Measurements from ENCODE around the gene CD276.
"Not testable (repeated sequence)": the region's sequence is repeated elsewhere in the genome, so short reads cannot be mapped to it uniquely, and the experiment has no call there.

Gene CD276

DNA sequence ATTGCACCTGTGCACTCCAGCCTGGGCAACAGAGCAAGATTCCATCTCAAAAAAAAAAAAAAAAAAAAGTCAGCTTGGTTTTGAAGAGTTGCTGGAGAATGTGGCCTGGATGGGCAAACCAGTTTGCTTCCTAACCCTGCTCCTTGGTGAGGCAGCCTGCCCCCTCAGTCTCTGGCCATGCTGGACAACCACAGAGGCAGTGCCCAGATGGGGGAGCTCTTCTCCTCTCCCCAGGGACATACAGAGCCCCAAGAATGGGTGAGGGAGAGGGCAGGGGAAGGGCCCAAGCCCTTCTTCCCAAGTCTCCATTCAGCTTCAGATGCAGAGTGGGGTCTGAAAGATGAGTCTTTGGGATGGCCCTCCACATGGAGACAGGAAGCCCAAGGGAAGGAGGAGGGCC, 27.9 kb downstream of the CD276 start:
- no peak for DNase-seq

DNA sequence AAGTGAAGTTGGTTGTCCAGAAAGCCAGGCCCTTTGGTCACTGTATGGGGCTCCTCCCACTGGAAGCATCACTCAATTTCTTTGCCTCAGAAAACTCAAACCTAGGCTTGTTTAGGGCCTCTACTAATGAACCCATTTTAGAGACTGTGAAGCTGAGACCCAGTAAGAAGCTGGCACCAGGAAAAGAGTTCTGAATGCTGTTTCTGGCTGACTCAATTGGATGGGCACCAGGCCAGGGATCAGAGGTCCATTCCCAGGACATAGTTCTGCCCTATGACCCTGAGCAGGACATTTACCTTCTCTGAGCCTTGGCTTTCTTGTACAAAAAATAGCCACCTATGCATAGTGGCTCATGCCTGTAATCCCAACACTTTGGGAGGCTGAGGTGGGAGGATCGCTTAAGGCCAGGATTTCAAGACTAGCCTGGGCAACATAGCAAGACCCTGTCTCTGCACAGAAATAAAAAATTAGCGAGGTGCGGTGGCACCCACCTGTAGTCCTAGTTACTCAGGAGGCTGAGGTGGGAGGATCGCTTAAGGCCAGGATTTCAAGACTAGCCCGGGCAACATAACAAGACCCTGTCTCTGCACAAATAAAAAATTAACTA, 30.6 kb downstream of the CD276 start:
- DNase-seq = no peak

DNA sequence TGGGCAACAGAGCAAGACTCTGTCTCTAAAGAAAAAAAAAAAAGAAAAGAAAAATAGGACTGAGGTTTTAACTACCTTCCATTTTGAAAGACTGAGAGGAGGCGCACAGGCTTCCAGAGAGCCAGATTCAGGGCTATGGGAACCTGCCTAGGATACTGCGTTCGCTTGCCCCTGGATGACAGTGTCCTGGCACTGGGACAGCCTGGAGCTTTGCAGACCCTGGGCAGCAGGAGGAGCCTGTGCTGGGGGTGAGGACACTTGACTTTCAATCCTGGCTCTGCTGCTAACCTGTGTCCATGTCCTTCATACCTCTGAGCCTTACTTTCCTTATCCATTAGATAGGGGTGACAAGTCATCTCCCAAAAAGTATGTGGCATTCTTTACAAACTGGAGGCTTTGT, 31.2 kb downstream of the CD276 start:
- no peak for DNase-seq

DNA sequence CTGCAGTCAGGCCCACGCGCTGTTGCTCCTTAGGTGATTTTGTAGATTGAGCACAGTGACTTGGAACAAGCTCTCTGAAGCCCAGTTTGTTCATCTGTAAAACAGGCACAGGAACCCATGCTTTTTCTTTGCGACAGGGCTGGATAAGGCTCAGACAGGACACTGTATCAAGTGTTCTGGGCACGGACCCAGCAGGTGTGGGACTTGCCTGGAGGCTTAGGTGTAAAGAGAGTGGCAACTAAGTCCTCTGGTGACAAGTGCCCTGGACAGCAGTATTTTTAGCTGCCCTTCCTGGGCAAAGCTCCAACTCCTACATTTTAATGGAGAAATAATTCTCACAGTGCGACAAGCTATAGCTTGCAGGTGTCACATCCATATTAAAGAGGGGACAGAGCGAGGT, 32.2 kb downstream of the CD276 start:
- no peak for DNase-seq

DNA sequence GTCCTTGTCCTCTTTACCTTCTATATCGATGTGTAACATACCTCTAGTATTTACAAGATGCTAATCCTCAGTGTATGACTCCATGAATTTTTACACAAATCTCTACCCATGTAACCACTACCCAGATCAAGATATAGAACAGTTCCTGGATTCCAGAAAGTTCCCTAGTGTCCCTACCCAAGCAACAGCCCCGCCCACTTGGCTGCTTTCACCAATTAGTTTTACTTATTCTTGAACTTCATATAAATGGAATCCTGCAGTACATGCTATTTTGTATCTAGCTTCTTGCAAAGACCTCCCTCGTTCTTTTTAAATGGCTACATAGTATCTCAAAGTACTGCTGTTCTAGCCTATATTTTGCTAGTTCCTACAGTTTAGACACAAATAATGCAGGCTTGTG, 33.0 kb downstream of the CD276 start:
- no peak for DNase-seq

DNA sequence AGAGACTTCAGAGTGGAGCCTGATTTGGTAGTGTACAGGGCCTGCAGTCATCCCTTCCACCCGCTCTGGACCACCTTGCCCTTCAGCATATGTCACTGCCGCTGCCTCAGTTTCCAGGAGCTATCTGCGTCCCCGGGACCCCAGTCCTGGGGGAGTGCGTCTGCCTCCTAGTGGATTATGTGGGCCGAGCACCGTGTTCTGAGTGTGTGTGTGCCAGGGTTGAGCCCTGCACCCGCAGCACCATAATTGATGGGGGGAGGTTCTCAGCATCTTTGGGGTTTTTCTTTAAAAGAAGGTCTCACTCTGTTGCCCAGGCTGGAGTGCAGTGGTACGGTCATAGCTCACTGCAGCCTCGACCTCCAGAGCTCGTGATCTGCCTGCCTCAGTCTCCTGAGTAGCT, 33.6 kb downstream of the CD276 start:
- no peak for DNase-seq

DNA sequence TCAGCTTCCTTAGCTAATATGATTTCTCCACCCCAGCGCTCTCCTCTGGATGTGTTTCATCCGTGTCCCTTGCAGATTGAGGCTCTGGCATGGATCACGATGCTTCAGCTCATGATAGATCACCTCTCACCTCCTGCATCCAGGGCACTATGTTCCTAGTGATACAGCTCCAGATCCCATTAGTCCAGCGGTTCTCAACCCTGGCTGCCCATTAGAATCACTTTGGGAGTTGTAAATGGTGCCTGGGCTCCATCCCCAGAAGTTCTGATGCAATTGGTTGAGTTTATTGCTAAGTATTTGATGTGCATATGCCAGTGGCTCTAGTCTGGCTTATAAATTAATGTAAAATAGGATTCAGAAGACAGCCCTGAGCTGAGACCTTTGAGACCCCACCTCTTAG, 34.5 kb downstream of the CD276 start:
- no peak for DNase-seq

DNA sequence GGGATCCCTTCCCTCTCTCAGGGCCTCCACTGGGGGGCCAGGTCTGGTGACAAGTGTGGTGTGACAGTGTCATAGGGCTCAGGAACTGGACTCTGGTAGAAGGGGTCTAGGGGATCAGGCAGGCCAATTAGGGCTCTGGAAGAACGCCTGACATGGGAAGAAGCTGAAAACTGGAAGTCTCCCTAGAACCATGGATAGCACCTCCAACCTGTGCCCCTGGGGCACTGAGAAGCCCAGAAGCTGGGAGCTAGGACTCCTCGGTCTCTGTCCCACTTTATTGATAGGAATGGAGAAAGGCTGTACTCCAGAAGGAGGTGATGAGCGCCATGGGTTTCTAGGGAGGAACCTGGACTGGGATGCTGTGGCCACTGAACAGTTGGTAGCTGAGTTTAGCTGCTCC, 38.2 kb downstream of the CD276 start:
- no peak for DNase-seq

DNA sequence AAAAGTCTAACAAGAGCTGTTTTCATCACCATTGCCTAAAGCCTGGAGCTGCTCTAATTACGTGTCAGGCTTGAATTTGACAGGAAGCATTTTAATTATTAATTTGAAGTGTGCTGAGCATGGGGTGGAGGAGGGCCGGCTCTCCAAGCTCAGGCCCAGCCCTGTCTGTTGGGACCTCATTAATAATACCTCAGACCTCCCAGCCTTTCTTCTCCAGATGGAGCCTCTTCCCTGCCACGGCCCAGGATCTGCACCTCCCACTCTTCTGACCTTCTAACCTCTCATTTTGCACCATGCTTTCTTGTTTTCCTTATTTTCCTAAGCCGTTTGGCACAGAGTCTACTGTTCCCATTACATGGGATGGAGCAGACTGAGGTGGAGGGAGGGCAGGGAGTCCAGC, 39.0 kb downstream of the CD276 start:
- no peak for DNase-seq

DNA sequence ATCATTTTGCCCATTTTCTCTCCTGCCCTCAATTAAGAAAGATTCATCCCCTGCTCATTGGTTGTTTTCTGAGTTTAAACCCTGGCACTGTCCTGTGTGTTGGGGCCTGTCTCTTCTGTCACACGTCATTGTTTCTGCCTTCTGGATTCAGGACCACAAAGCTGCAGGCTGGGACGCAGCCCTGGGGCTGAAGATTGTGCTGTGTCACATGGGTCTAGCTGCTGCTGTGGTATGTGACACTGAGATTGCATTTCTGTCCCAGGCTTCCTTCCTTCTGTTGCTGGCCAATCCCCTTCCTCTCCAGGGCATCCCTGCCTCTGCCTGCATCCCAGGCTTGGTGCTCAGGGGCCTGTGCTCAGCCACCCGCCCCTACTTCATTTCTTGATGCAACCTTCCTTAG, 40.0 kb downstream of the CD276 start:
- no peak for DNase-seq

DNA sequence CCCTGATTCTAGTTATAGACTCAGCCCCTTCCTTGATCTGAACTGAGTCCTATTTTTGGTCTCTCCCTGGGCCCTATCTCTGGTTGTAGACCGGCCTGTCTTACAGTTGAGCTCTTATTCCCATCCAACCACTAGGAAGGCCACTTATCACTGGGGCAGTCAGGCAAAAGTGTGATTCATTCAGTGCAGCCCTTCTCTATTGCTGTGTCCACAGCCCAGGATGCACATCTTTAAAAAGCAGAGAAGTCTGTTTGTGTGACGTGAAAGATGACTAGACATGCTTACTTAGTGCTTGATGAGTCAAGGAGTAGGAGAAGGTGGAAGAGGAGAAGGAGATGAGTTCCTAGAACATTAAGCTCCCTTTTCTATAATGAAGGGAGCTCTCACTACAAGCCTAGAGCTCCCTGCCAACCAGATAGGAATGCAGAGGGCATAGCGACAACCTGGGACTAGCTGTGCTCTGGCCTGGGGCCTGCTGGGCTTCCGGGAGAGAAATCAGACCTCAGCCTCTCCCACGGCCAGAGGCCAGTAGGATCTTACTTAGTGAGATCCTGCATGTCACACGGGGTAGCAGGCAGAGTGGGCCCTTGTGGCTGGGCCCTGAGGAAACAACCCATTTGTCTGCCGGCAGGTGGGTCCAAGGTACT, 43.3 kb downstream of the CD276 start:
- DNase-seq = no peak

DNA sequence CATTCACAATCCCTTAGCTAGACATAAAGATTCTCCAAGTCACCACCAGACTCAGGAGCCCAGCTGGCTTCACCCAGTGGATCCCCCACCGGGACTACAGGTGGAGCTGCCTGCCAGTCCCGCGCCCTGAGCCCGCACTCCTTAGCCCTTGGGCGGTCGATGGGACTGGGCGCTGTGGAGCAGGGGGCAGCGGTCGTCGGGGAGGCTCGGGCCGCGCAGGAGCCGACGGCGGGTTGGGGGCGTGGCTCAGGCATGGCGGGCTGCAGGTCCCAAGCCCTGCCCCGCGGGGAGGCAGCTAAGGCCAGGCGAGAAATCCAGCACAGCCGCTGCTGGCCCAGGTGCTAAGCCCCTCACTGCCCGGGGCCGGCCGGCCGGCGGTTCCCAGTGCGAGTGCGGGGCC, 47.9 kb downstream of the CD276 start:
- DNase-seq = not testable (repeated sequence)

DNA sequence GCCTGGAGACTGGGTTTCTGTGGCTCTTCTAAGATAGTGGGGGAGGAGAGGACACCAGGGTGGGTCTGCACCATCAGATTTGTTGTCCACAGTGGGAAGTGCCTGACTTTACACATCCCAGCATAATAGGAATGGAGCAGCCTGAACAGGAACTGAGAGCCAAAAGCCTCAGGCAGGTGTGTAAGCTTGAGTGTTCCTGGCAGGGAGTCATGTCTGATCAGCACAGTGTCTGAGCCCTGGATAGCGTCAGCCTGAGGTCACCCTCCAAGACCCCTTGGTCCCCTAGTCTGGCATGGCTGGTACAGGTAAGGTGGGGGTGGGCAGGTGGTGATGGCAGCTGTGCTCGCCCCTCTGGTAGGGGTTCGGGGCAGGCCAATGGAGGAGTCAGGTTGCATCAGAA, 48.7 kb downstream of the CD276 start:
- DNase-seq = no peak

DNA sequence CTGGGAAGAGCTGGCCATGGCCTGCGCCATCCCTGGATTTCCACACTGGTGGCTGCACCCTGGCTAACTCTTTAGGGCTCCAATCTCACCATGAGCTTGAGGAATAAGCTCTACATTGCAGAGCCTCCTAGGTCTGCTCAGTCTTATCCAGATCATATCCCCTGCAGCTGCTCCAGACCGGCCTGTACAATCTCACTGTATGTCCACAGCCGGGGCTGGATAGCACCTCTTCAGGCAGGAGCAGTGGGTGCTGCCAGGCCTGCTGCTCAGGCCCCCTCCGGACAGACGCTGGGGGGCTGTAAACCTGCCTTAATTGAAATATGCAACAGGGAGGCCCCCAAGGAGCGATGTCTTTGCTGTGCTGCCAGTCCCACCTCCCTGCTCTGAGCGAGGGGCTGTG, 53.4 kb downstream of the CD276 start:
- DNase-seq = no peak

DNA sequence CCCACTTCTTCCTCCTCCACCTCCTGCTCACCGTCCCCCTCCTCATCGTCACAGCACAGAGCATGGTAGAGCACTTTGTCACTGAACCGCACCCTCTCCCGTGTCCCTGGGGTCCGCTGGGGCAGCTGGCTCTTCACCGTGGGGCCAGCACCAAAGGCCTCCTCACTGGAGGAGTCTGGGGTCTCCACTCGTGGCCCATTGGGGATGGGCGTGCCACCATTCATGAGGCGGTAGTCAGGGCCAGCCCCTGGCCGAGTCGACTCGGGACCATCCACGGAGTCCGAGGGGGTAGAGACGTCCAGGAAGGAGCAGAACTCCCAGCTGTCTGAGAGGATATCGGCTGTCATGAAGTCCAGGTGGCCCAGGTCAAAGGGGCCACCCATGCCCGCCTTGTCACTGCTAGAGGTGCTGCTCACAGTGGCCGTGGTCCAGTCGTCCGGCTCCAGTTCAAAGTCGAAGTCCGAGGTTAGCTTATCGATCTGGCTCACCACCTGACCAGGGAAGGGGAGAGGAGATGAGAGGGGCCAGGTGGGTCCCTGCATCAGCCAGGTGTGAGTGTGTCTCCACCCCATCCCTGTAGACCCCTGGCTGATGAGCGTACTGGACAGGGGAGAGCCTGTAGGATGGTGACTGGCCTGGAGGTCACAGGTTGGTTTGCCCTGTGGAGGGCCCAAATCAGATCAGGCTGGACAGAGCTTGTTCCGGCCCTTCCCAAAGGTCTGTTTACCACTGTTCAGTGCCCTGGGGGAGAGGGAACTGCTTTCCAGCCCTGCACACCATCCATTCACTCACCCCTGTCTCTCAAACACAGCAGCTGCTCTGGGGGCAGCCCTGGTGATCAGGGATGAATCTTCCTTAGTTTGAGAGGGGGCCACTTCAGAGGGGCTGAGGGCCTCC, 56.2 kb downstream of the CD276 start:
- DNase-seq = no peak

DNA sequence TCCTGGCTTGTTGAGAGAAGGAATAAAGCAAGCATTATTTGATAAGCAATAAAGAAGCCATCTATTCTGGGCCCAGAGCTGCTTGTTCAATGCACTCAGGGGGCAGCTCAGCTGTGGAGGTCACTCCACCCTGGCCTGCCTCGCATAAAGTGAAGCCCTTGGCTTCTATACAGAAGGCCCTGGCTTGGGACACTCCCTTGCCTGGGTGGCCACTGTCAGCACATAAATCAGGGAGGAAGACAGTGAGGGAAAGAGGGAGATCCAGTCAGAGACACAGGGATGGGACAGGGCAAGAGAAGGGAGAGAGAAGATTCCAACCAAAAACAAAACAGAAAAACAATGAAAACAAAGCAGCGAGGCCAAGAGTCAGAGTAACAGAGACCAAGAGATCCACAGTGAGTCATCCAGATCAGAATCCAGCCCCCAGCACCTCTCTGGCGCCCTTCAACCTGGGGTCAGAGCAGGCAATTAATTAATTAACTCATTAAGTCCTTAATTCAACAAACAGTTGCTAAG, 57.2 kb downstream of the CD276 start:
- DNase-seq = no peak

DNA sequence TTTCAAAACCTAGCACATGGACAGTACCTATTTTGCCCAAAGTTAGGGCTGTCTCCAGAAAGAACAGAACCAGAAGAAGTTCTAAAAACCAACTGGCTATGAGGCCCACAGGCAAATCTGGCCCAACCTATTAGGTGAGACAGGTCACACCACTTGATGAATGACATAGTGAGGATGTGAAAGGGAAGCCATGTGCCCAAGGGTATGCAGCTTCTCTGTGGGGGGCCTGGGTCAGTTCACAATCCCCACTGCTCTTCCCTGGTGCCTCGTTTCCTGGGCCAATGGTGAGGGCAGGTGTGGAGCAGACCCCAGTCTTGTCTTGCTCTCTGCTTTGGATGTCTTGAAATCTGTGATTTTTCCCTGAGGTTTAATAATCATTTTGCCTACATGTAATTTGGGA, 60.1 kb downstream of the CD276 start:
- no peak for DNase-seq

DNA sequence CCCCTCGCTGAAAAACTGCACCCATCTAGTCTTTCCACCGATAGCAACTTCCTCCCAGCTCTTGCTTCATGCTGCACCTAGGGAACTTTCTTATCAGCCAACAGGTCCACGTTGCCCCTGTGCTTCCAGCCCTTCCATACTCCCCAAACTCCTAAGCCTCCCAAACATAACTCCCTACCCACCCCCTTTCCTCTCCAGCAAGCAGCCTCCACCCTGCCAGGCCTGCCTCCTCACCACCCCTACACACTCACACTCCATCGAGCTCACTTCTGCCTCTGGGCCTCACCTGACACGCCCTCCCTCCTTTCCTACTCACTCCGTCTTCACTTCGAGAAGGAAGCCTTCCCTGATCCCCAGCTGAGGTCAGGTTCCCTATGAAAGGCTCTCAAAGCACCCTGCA, 60.9 kb downstream of the CD276 start:
- no peak for DNase-seq

DNA sequence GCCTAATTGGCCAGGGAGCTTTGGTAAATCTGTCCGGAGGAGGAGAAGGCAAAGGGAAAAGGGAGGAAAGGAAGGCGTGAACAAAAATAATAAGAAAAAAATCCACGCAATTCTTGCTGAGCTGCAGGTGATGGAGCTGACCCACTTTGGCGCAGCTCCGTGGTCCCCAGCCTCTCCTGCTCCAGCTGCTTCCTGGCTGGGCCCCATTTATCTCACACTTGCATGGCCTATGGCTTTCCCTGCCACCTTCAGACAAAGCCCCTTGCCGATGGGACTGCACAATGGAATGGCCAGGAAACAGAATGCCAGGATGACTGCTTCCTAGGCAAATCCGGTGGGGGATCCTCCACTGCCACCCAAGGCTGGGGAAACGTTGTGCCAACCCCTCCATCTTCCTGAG, 62.1 kb downstream of the CD276 start:
- DNase-seq = no peak

DNA sequence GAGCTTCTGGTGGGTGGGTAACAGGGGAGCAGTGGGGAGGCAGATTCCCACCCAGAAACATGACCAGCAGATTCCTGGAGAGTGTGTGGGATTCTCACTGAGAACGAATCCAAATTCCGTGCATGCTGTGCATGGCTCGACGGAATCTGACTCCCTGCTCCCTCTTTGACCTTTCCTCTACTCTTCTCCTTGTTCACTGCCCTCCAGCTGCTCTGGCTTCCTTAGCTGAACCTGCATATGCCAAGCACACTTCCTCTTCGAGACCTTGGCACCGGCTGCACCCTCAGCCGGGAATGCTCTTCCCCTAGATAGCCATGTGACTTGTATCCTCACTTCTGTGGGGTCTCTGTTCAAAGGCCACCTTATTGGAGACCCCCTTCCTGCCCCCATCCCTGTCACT, 62.7 kb downstream of the CD276 start:
- DNase-seq = no peak

DNA sequence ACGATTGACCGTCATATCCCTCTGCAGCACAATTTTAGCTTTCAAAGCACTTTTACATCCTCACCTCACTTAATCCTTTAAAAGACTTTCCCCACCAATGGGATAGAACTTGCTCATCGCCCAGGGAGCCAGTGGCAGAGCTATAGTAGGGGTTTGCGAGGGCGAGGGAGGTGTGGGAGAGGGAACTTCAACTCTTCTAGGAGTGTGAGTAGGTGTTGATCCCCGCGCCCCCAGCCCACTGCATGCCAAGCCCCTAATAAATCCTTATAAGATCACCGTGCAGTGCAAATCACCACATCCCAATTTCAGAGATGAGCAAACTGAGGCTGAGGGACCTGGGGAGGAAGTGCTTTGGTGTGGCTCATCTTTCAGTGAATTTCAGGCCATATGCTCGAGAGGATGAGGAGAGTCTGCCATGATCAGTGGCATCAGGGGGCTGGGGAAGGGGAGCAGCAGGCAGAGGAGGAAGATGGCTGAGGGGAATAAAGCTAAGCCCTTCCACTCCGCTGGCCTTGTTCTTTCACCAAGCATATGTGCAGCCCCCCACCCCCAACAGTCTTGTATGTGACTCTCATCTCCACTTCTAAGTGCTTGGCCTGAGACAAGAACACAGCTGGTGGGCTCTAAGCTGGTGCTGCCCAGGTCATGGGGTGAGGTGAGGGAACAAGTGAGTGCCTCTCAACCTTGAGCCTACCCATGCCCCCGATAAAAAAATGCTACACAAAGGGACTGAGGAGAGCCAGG, 63.8 kb downstream of the CD276 start:
- no peak for DNase-seq

DNA sequence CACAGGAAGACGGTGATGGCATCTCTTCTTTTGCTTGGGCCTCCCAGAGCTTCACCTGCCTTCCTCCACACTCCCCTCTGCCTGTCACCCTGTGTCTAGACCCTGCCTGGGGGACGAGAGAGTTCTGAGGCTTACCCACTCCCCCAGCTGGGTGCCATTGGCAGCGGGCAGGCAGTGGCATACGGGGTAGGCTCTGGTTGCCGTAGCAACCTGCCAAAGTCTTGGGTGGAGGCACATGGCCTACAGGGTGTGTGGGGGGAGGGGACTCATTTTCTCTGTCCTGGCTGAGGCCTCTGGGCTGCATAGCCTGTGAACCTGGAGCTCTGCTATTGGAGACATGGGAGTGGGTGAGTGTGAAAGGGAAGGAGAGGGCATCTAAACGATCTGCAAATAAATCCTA, 64.5 kb downstream of the CD276 start:
- no peak for DNase-seq

DNA sequence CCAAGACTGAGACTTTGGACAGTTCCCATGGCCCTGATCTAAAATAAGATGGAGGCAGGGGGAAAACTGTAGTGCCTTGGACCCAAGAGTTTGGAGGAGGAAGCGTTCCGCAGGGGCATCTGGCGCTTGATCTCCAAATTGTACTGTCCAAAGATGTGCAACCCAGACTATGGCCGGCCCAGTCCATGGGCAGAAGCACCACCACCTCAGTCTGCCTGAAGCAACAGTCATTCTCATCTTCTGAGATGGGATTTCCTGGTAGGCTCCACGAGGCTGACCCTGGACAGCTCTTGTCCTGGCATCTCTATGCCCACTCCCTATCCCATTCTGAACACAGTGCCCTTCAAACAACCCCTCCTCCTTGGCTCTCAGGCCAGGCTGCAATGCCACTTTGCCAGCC, 65.3 kb downstream of the CD276 start:
- DNase-seq = no peak
